ENCODE results near the gene PARK7.

GRCh38 chr1:7970246-7970645, 8.7 kb downstream of the PARK7 start:
- TF ChIP-seq CTCF (IDR thresholded peaks at IDR 0.05) (no peak), POLR2A (IDR thresholded peaks at IDR 0.05) (no peak)

All from heart left ventricle (tissue), 13 donors.